GM06990 (cell line): ENCODE results near the gene SULT2B1.
"Not testable (repeated sequence)": the region's sequence is repeated elsewhere in the genome, so short reads cannot be mapped to it uniquely, and the experiment has no call there.

Experiments used
- DNase-seq: peaks from one replicate; pipeline ENCODE4 v3.0.0-alpha.2; 2011; ENCODE audit not compliant: insufficient read length; ENCODE audit errors: extremely low read depth
- H3K27me3 ChIP-seq: replicated peaks from 2 replicates; pipeline ENCODE4 v1.6.0; 2011; ENCODE audit warnings: low read length; ENCODE audit not compliant: control insufficient read depth, insufficient read depth
- H3K36me3 ChIP-seq: 2 replicates; pipeline ENCODE4 v1.5.1; 2011; ENCODE audit warnings: low read length; ENCODE audit not compliant: control insufficient read depth, insufficient read depth
- H3K4me3 ChIP-seq: replicated peaks from 2 replicates; pipeline ENCODE4 v1.5.1; 2011; ENCODE audit warnings: low read depth, mild to moderate bottlenecking, control low read depth, low read length
- CTCF ChIP-seq: IDR thresholded peaks from 2 replicates; pipeline ENCODE4 v1.5.1; 2011; ENCODE audit warnings: low read length, control low read depth, mild to moderate bottlenecking, inconsistent platforms; ENCODE audit not compliant: insufficient read depth, poor library complexity, severe bottlenecking

SULT2B1 gene

GRCh38 chr19:48569814-48570213 lies 17.8 kb downstream of the SULT2B1 start:
- H3K27me3 ChIP-seq: peaks cover 3% of the 10 kb centered on the region; the same call in 1 of the 2 replicates
- H3K4me3 ChIP-seq: no peak overlapping the region
- no peaks in the 10 kb centered on the region for H3K36me3 ChIP-seq
- DNase-seq: no peak
- TF ChIP-seq CTCF: no peak

- no peak for DNase-seq
- Histone ChIP-seq H3K27me3 (peaks cover 3% of the 10 kb centered on the region; the same call in 1 of the 2 replicates), H3K36me3 (no peaks in the 10 kb centered on the region), H3K4me3 (no peak overlapping the region)
- no peak for TF ChIP-seq CTCF
Measured at GRCh38 chr19:48571378-48572162, 19.6 kb downstream of the SULT2B1 start.

GRCh38 chr19:48573163-48573505 lies 21.2 kb downstream of the SULT2B1 start:
- no peak for TF ChIP-seq CTCF

GRCh38 chr19:48575931-48576622 lies 24.1 kb downstream of the SULT2B1 start:
- H3K27me3 ChIP-seq: no peaks in the 10 kb centered on the region
- H3K36me3 ChIP-seq: no peaks in the 10 kb centered on the region
- DNase-seq: no peak
- no peak for TF ChIP-seq CTCF
- H3K4me3 ChIP-seq: no peak overlapping the region

More at GRCh38 chr19:48573163-48573505, 21.2 kb downstream of the SULT2B1 start:
- Histone ChIP-seq H3K36me3 (no peaks in the 10 kb centered on the region), H3K4me3 (no peak overlapping the region), H3K27me3 (peaks cover 1% of the 10 kb centered on the region; the same call in 1 of the 2 replicates)
- DNase-seq: no peak

- not testable (repeated sequence) for H3K36me3 ChIP-seq, H3K4me3 ChIP-seq, DNase-seq, H3K27me3 ChIP-seq
Measured at GRCh38 chr19:48577908-48578307, 25.9 kb downstream of the SULT2B1 start.

GRCh38 chr19:48578891-48579290 lies 26.9 kb downstream of the SULT2B1 start:
- no peak overlapping the region for H3K4me3 ChIP-seq
- H3K36me3 ChIP-seq: no peaks in the 10 kb centered on the region
- no peak for TF ChIP-seq CTCF
- no peak for DNase-seq
- no peaks in the 10 kb centered on the region for H3K27me3 ChIP-seq
